ENCODE measurements around the gene TXNRD1.
"Not testable (repeated sequence)": the region's sequence is repeated elsewhere in the genome, so short reads cannot be mapped to it uniquely, and the experiment has no call there.

Gene TXNRD1

DNA sequence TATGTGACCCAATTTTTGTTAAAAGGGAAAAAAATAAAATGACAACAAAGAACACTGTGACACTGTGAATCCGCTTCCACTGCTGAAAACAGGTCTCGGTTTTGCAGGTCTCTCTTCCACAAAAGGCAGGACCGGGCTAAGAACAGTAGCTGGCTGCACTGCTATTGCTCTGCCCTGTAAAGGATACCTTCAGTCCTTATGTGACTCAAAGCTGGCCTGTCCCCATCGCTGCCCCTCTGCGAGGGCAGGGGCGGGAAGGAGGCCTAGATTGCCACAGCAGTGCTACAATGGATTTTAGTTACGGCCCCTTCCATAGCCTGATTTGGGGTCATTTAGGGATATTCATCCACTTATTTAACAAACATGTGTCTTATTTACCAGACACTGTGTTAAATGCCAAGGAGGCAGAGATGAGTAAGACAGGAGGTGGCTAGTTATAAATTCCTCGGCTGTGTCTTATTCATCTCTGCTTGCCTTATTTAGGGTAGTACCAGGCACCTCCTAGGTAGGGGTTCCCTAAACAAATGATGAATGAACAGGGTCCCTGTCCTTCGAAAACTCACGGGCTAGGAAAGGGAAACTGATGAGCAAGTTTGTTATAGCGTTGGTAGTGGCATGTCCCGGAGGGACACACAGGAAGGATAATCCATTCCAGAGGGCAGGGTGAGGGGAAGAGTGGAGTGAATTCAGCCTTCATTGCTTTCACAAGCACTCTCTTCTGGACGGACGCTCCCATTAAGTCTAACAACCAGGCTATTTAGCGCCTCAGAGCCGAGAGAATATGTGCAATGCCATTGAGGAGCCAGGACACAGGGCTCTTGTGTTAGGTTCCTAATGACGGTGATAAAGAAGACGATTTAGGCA lies 161.3 kb downstream of the TXNRD1 start:
- DNase-seq, result no peak

DNA sequence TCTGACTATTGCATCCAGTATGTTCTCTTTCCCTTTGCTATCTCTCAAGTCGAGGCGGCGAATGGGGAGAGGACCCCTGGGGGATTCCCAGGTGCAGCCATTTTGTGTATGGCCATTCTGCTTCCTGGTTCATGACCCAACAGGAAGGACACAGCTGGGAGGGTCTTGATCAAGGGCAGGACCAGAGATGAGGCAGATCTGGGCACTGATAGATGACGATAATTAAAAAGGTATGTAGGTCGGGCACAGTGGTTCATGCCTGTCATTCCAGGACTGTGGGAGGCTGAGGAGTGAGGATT lies 161.9 kb downstream of the TXNRD1 start:
- no peak for DNase-seq

DNA sequence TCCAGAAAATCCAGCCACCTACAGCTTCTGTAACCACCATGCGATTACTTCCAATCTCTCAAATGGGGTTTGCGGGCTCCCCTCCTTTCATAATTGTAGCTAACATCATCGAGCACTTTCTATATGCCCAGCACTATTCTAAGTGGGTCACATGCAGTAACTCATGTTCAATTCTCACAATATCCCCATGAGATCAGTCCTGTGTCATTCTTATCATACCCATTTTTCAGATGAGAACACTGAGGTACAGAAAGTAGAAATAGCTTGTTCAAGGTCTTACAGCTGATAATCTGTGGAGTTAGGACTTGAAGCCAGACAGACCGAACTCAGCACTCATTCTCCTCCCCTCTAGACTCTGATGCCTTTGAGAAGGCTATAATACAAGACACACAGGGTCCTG lies 162.8 kb downstream of the TXNRD1 start:
- no peak for DNase-seq

DNA sequence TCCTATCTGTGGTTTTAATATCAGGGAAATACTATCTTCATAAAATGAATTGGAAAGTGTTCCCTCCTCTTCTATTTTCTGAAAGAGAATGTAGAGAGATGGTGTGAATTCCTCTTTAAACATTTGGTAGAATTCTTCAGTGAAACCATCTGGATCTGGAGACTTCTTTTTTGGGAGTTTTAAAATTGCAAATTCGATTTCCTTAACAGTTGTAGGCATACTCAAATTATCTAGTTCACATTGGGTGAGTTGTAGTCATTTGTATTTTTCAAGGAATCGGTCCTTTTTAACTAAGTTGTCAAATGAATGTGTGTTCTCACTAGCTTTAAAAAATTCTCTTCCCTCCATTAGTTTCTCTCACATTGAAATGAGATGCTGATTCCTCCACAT lies 165.8 kb downstream of the TXNRD1 start:
- DNase-seq, result no peak

DNA sequence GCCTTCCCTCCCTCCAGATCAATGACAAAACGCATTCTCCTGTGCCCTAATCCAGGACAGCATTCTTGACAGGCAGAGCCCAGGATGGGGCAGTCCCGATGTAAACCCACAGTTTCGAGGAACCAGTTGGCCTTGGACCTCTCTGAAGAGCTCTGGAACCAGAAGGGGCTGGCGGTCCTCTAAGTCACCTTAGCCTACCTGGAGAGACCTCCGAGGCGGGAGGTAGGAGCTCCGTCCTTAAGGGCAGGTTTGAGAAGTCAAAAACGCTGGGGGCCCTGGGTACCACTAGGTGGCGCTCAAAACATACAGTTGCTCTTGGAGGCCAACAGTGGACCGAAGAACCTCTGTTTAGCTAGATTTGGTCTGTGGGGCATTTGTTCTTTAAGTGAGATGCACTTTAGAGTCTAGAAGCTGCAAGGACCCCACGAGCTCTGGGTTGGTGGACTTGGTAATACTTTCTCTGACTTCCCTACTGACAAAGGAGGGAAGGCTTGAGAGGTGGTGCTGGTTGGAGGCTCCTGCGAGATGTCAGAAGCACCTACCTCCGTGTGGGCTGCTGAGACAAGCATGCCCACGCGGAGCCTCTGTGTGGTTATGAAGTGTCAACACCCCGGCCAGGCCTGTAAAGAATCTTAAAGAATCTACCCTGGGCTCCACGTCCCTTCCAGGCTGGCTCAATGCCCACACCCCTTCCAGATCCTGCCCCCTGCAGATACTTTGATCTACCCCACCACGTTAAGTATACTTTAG lies 166.3 kb downstream of the TXNRD1 start:
- peak; percentile 76 for DNase-seq

DNA sequence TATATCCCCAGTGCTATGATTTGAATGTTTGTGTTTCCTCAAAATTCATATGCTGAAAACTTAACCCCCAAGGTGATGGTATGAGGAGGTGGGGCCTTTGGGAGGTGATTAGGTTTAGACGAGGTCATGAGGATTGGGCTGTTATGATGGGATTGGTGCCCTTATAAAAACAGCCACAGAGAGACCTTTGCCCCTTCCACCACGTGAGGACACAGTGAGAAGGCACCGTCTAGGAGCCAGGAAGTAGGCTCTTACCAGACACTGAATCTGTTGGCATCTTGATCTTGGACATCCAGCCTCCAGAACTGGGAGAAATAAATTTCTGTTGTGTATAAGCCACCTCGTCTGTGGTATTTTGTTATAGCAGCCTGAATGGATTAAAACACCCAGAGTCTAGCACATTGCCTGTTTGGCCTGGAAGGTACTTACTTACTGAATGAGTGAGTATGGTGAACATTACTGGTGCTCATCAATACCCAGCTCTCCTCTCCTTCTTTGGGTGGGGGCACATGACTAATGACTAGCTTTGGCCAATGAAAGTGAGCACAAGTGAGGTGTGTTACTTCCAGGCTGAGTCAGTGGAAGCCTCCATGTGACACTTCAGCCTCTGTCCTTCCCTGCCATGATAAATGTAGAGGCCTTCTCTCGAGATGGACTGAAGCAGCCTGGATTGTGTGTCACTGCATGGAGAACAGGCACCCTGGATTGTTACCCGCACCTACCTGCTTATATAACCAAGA lies 168.7 kb downstream of the TXNRD1 start:
- DNase-seq, result no peak

DNA sequence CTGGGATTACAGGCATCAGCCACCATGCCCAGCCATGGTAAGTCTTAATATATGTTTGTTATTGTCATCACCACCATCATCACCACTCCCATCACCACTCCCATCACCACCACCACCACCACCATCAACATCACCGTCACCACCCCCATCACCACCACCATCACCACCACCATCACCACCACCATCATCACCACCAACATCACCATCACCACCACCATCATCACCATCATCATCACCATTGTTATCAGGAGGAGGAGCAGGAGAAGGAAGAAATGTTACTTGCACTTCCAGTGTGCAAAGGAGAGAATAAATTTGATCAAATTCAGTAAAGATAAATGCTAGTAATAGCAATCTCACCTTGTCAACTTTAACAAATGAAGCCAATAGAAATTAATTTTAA lies 169.9 kb downstream of the TXNRD1 start:
- DNase-seq, result no peak

DNA sequence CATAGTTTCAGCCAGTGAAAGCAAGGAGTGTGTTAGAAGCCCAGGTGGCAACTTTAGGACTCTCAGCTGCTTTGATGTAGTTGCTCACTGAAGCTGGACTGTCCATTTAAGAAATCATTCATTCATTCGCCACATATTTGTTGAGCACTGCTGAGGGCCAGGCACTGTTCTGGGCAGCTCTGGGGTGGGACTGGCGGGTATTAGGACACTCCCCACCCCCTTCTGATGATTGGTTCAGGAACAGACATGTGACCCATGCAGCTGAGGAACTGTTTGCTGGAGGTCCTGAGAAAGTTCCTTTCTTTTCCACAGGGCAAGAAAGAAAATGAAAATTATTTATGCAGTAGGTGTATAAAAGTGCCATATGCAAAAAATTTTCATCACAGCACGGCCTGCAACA lies 170.9 kb downstream of the TXNRD1 start:
- DNase-seq, result no peak

DNA sequence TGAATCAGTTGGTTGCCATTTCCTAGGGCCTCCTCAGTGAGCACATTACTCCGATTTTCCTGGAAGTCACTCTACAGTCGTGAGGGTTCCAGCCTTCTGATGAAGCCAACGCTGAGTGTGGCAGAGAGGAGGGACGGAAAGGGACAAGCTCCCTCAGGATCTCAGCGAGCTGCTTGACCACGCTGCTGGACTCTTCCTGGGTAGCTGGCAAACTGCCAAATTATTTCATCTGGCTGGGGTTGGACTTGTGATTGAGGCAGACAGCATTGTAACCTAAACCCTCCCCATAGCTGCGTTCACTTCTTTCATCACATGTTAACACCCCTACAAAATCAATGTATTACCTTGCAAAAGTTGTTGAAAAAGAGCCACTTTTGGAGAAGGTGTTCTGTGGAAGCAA lies 171.6 kb downstream of the TXNRD1 start:
- no peak for DNase-seq

DNA sequence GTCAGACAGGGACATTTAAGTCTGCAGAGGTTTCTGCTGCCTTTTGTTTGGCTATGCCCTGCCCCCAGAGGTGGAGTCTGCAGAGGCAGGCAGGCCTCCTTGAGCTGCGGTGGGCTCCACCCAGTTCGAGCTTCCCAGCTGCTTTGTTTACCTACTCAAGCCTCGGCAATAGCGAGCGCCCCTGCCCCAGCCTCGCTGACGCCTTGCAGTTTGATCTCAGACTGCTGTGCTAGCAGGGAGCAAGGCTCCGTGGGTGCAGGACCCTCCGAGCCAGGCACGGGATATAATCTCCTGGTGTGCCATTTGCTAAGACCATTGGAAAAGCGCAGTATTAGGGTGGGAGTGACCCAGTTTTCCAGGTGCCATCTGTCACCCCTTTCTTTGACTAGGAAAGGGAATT lies 178.5 kb downstream of the TXNRD1 start:
- DNase-seq, result not testable (repeated sequence)
